Left ventricle myocardium inferior (tissue), 1 donor: ENCODE results near the gene NDUFS4. TPM values are rescaled to one million over a fixed set of nuclear protein-coding genes. Genes with fewer than 3 reads are reported as not detected.

Source experiments
- DNase-seq: peaks from one replicate; pipeline ENCODE4 v3.0.0-alpha.2; 2020
- H3K27ac ChIP-seq: fragments of 200-600 bp; replicated peaks from 2 replicates; pipeline ENCODE4 v1.8.0; 2021
- H3K27me3 ChIP-seq: fragments of 200-600 bp; 2 replicates; pipeline ENCODE4 v1.8.0; 2021; ENCODE audit warnings: low read depth
- H3K36me3 ChIP-seq: fragments of 200-600 bp; 2 replicates; pipeline ENCODE4 v1.8.0; 2021
- H3K4me1 ChIP-seq: fragments of 200-600 bp; 2 replicates; pipeline ENCODE4 v1.8.0; 2021
- H3K4me3 ChIP-seq: fragments of 200-600 bp; 2 replicates; pipeline ENCODE4 v1.8.0; 2021; ENCODE audit warnings: mild to moderate bottlenecking, moderate library complexity
- H3K9me3 ChIP-seq: fragments of 200-600 bp; replicated peaks from 2 replicates; pipeline ENCODE4 v1.8.0; 2021
- intact Hi-C: fragments of 100-400 bp; cut with micrococcal nuclease; formaldehyde crosslinking; loops from one replicate; pipeline ENCODE4 v1.11.0; 2022
- total RNA-seq: library from RNA; stranded (reverse); fragmentation: NEBNext Ultra II Directional; extraction: Animal tissue kit (Norgen Biotek cat#: 25700); gene quantifications from one replicate; pipeline ENCODE4 v1.2.1, GENCODE V29; 2021
- TF ChIP-seq, protein P1 (sequence below): fragments of 200-600 bp; IDR thresholded peaks from 2 replicates; pipeline ENCODE4 v1.8.0; 2021; ENCODE audit warnings: antibody characterized with exemption, mild to moderate bottlenecking, borderline replicate concordance
- donor health status: DM: no; HTN: yes; CAD: no; lungs with severe emphysema.

NDUFS4 gene
- total RNA-seq, 1 donor from 2014 or later, result 187 TPM

DNA sequence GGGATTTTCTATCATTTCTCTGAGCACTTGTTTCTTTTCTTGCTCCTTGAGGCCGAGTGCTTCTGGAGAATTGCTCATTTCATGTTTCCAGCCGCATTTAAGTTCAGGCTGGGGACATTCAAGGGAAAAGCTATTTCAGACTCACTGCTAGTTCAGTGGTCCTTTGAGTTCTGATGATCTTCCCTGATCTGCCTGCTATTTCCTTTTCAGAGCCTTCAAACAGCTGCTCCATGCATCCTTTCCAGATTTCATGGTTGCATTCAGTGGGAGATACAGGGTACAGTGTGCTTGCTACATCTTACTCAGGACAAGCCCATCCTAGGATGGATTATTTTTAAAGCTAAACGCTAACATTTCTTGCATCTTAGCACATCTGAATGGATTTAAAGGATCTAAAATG, 14.7 kb downstream of the NDUFS4 start:
- TF ChIP-seq, protein P1, sequence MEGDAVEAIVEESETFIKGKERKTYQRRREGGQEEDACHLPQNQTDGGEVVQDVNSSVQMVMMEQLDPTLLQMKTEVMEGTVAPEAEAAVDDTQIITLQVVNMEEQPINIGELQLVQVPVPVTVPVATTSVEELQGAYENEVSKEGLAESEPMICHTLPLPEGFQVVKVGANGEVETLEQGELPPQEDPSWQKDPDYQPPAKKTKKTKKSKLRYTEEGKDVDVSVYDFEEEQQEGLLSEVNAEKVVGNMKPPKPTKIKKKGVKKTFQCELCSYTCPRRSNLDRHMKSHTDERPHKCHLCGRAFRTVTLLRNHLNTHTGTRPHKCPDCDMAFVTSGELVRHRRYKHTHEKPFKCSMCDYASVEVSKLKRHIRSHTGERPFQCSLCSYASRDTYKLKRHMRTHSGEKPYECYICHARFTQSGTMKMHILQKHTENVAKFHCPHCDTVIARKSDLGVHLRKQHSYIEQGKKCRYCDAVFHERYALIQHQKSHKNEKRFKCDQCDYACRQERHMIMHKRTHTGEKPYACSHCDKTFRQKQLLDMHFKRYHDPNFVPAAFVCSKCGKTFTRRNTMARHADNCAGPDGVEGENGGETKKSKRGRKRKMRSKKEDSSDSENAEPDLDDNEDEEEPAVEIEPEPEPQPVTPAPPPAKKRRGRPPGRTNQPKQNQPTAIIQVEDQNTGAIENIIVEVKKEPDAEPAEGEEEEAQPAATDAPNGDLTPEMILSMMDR, result no peak
- H3K4me1 ChIP-seq, result peaks cover 78% of the 10 kb centered on the region

DNA sequence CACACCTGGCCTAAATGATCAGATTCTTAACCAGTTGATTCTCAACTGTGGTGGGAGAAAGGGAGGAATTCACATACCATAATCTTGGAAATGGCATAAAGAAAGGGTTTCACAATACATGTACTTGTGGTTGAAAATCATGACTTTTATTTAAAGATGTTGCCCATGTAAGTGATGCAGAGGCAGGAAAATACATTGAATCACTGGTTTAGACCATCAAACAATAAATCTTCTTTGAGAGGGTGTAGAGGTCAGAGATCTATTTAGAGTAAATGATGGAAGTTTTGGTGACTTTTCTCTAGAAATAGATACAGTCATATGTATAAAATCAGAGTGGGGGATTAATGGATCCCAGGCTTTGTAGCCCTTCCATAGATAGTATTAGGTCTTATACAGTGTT, 15.4 kb downstream of the NDUFS4 start:
- TF ChIP-seq, protein P1, result no peak
- Histone ChIP-seq H3K9me3 (no peaks in the 10 kb centered on the region), H3K27me3 (no peaks in the 10 kb centered on the region), H3K4me1 (peaks cover 82% of the 10 kb centered on the region), H3K36me3 (no peaks in the 10 kb centered on the region), H3K4me3 (no peak overlapping the region), H3K27ac (no peak overlapping the region)
- intact Hi-C loops, result no loop called here
- DNase-seq, result no peak

More for the DNA sequence above, 14.7 kb downstream of the NDUFS4 start:
- peaks cover 4% of the 10 kb centered on the region for H3K9me3 ChIP-seq
- H3K36me3 ChIP-seq, result no peaks in the 10 kb centered on the region
- H3K4me3 ChIP-seq, result no peak overlapping the region
- no peak for DNase-seq
- H3K27me3 ChIP-seq, result no peaks in the 10 kb centered on the region
- no peak overlapping the region for H3K27ac ChIP-seq
- intact Hi-C loops, result no loop called here

DNA sequence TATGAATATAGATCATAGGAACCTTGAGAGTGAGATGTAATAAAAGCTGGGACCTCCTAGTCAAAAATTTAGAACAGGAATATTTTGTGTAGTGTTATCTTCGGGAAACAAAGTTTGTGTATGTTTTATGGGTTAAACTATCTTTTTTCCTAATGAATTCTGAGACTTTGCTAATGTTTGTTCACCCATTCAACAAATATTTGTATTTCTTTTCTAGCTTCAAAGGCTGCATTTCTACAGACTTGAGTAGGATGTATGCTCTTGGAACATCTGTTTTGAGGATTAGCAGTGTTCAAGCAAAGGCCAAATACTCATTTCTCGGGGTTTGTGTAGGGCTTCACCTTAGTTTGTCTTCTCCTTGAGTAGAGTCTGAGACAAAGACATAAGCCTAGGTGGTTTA, 16.2 kb downstream of the NDUFS4 start:
- Histone ChIP-seq H3K27ac (no peak overlapping the region), H3K4me1 (peaks cover 83% of the 10 kb centered on the region), H3K36me3 (no peaks in the 10 kb centered on the region), H3K4me3 (no peak overlapping the region), H3K9me3 (no peaks in the 10 kb centered on the region), H3K27me3 (no peaks in the 10 kb centered on the region)
- intact Hi-C loops, result no loop called here
- no peak for DNase-seq
- TF ChIP-seq, protein P1, result no peak

DNA sequence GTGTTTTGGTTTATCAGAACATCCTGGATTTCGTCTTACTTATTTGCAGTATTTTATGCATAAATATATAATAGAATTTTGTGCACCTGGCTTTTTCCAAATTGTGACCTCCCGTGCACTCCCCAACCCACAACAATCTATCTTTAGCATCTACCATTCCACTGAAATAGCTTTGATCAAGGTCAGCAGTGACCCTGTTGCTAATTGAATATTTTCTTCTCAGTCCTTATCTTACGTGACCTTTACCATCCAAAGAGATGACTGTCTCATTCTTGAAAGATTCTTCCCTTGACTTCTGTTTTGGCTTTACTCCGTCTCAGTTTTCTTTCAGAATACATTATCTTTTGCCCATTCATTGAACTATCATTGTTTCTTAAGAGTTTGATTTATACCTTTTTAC, 18.4 kb downstream of the NDUFS4 start:
- intact Hi-C loops, result no loop called here
- no peak for DNase-seq
- Histone ChIP-seq H3K27ac (no peak overlapping the region), H3K4me3 (no peak overlapping the region), H3K4me1 (peaks cover 86% of the 10 kb centered on the region), H3K36me3 (no peaks in the 10 kb centered on the region), H3K9me3 (no peaks in the 10 kb centered on the region), H3K27me3 (no peaks in the 10 kb centered on the region)
- TF ChIP-seq, protein P1, result no peak

DNA sequence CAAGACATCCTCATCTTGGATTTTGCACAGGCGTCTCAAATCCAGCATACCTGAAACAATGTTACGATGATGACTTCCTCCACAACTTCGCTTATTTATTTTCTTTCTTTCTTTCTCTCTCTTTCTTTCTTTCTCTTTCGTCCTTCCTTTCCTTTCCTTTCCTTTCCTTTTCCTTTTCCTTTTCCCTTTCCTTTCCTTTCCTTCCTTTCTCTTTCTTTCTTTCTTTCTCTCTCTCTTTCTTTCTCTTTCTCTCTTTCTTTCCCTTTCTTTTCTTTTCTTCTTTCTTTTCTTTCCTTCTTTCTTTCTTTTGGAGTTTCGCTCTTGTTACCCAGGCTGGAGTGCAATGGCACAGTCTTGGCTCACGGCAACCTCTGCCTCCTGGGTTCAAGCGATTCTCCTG, 20.1 kb downstream of the NDUFS4 start:
- Histone ChIP-seq H3K27ac (no peak overlapping the region), H3K36me3 (no peaks in the 10 kb centered on the region), H3K9me3 (no peaks in the 10 kb centered on the region), H3K4me1 (peaks cover 74% of the 10 kb centered on the region), H3K4me3 (no peak overlapping the region), H3K27me3 (no peaks in the 10 kb centered on the region)
- DNase-seq, result no peak
- intact Hi-C loops, result no loop called here
- TF ChIP-seq, protein P1, result no peak

DNA sequence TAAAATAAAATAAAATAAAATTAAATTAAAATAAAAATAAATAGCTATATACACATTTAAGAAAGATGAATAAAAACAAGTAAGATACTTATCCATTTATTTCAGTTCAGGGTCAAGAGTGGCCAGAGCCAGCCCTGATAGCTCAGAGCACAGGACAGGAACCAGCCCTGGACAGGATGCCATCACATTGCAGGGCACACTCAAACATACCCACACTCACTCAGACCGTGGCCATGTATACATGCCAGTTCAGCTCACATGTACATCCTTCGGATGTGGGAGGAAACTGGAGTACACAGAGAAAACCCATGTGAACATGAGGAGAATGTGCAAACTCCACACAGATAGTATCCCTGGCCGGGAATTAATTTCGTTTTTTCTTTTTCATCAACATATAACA, 21.8 kb downstream of the NDUFS4 start:
- Histone ChIP-seq H3K9me3 (no peaks in the 10 kb centered on the region), H3K36me3 (no peaks in the 10 kb centered on the region), H3K4me1 (peaks cover 57% of the 10 kb centered on the region), H3K27ac (no peak overlapping the region), H3K27me3 (no peaks in the 10 kb centered on the region), H3K4me3 (no peak overlapping the region)
- TF ChIP-seq, protein P1, result no peak
- no peak for DNase-seq
- intact Hi-C loops, result no loop called here
